Muscle of leg (tissue), 11 donors: ENCODE results near the gene SDF4. TPM values are rescaled to one million over a fixed set of nuclear protein-coding genes. Genes with fewer than 3 reads are reported as not detected.

Experiments
- DNase-seq: peaks from one replicate; pipeline ENCODE4 v3.0.0; 2013
- H3K27ac ChIP-seq: one replicate; pipeline ENCODE4 v1.5.1; 2013; ENCODE audit warnings: mild to moderate bottlenecking, low read length, control low read depth
- H3K27me3 ChIP-seq: one replicate; pipeline ENCODE4 v1.6.1; 2013; ENCODE audit warnings: low read length; ENCODE audit not compliant: control insufficient read depth, insufficient read depth
- H3K36me3 ChIP-seq: one replicate; pipeline ENCODE4 v1.6.1; 2013; ENCODE audit warnings: low read length; ENCODE audit not compliant: control insufficient read depth, insufficient read depth
- H3K4me1 ChIP-seq: one replicate; pipeline ENCODE4 v1.6.1; 2013; ENCODE audit warnings: low read length; ENCODE audit not compliant: control insufficient read depth, insufficient read depth
- H3K4me3 ChIP-seq: one replicate; pipeline ENCODE4 v1.5.1; 2013; ENCODE audit warnings: low read length, control low read depth
- H3K9me3 ChIP-seq: replicated peaks from 2 replicates; pipeline ENCODE4 v1.6.1; 2013; ENCODE audit warnings: low read depth, low read length; ENCODE audit not compliant: control insufficient read depth
- WGBS: methylation state at CpG from one replicate; pipeline ENCODE4 v1.1.5; 2013; ENCODE audit warnings: missing lambda C conversion rate; ENCODE audit not compliant: insufficient coverage; 5-methylcytosine and 5-hydroxymethylcytosine counted together
- polyA plus RNA-seq, 8 donors: library from polyadenylated mRNA; unstranded; fragments of 120-200 nt; gene quantifications; one replicate each; pipeline versions ENCODE4 v1.2.1 to v1.2.3, GENCODE V29; 2013; ENCODE audit warnings: inconsistent platforms in 1 of 8, low replicate concordance in 1 of 8; ENCODE audit not compliant: insufficient read length in 8 of 8, insufficient read depth in 1 of 8
- total RNA-seq: library from RNA; stranded (reverse); fragments of 120-200 nt; gene quantifications from one replicate; pipeline ENCODE4 v1.2.4, GENCODE V29; 2013

The SDF4 gene
- total and polyA plus RNA-seq, 9 donors = 57.2 to 117 (median 98.6) TPM

GRCh38 chr1:1242461-1243265 is 10.9 kb upstream of the SDF4 start:
- Histone ChIP-seq H3K4me1 (peaks cover 44% of the 10 kb centered on the region), H3K27me3 (peaks cover 64% of the 10 kb centered on the region), H3K9me3 (no peaks in the 10 kb centered on the region), H3K27ac (no peak overlapping the region), H3K4me3 (no peak overlapping the region), H3K36me3 (no peaks in the 10 kb centered on the region)
- no peak for DNase-seq
- WGBS = 82% methylated on average over 35 of the region's 41 CpGs

DNA sequence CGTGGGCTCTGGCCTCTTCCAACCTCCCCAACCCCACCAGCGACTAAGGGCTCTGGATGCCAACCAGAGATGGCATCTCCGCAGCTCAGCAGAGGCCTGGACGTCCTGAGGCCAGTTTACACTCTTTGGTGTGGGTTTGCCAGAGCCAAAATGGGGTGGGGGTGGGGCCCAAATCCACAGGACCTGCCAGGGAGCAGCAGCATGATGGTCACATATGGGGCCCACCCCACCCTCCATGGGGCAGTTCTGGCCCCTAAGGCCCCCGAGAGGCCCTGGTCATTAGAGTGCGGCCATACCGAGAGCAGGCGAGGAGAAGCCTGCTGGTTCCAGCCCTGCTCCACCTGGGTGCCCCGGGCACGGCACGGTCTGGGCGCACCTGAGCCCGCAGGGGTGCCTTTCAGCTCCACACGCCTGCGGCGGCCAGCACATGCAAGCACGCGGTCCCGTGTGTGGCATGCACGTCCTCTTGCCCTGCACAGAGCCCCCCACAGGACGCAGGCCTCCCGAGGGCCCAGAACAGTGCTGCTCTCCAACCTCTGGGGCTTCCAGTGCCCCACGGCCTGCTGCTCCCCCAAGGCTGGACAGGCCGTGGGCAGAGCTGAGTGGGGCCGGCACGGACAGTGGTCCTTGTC is 9.9 kb upstream of the SDF4 start:
- no peak overlapping the region for H3K4me3 ChIP-seq
- no peak overlapping the region for H3K27ac ChIP-seq
- H3K27me3 ChIP-seq = peaks cover 59% of the 10 kb centered on the region
- no peak for DNase-seq
- H3K36me3 ChIP-seq = no peaks in the 10 kb centered on the region
- peaks cover 48% of the 10 kb centered on the region for H3K4me1 ChIP-seq
- H3K9me3 ChIP-seq = no peaks in the 10 kb centered on the region
- 82% methylated on average over 22 of the region's 26 CpGs for WGBS

DNA sequence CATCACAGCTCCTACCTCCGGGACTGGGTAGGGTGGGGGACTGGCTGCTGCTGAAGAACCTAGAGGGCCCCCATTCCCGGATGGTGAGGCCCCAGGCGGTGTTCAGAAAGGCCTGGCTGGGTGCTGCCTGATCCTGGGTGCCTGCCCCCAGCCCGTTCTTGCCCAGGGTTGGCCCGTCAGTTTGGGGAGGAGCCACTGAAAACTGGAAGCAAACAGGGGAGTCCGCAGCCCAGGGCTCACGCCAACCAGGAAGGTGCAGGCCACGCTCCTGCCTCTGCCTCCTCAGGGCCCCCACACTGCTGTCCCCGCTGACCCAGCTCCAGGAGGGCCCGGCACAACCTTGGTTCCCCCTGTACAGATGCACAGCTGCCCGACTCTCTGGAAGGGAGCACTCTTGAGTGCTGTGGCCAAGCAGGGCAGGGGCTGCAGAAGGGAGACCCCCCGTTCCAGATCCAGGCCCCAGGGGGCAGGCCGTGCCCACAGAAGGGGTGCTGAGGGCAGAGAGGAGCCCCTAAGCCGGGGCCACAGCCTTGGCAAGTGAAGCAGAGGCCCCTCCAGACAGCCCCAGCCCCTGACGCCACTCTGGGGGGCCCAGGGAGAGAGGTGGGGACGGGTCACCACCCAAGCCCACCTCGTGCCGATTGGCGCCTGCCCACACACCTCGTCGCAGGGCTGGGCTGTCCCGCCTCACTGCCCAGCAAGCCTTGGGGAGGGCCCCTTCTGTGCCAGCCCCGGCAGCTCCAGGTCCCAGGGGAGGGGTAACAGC is 9.2 kb upstream of the SDF4 start:
- Histone ChIP-seq H3K27me3 (peaks cover 55% of the 10 kb centered on the region), H3K9me3 (no peaks in the 10 kb centered on the region), H3K27ac (no peak overlapping the region), H3K36me3 (no peaks in the 10 kb centered on the region), H3K4me1 (peaks cover 51% of the 10 kb centered on the region), H3K4me3 (no peak overlapping the region)
- WGBS = 63% methylated on average over 20 of the region's 23 CpGs
- DNase-seq = no peak

- no peak overlapping the region for H3K27ac ChIP-seq
- H3K4me1 ChIP-seq = peaks cover 51% of the 10 kb centered on the region
- peaks cover 49% of the 10 kb centered on the region for H3K27me3 ChIP-seq
- H3K9me3 ChIP-seq = no peaks in the 10 kb centered on the region
- H3K4me3 ChIP-seq = no peak overlapping the region
- DNase-seq = no peak
- peaks cover under 1% of the 10 kb centered on the region for H3K36me3 ChIP-seq
- no CpG with 5 or more reads among the region's 11 CpGs for WGBS
These were observed 8.5 kb upstream of the SDF4 start for GRCh38 chr1:1240348-1240732.

DNA sequence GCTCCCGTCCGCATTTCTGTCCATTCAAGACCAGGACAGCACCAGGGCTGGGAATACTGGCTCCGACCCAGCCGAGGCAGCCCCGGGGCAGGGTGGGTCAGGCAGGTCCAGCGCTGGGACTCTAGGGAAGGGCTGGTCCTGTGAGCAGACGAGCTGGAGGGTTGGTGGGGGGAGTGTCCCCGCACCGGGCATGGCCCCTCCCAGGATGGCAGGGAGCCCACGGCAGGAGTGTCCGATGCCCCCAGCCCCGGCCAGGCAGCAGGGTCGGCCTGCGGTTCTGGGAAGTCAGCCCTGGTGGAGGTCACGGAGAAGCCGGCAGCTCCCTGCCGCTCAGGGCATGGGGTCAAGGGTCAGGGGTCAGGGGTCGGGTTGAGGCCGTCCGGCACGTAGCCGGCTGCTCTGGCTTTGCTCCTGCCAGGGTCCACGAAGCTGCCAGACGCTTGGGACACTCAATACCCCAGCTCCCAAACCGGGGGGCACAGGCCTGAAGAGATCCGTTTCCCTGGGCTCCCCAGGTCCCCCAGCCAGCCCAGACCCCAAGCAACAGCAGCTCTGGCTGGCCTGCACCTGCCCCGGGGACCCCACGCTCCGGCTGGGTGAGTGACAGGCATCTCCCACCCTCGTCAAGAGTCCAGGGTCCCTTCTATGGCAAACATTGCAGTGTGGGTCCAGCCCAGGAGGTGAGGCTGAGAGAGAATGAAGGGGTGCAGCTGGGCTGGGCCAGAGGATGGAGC is 8.0 kb upstream of the SDF4 start:
- H3K4me1 ChIP-seq = peaks cover 55% of the 10 kb centered on the region
- 31% methylated on average over 24 of the region's 30 CpGs for WGBS

GRCh38 chr1:1239227-1239613 is 7.4 kb upstream of the SDF4 start:
- no peak for DNase-seq
- Histone ChIP-seq H3K9me3 (no peaks in the 10 kb centered on the region), H3K4me1 (peaks cover 57% of the 10 kb centered on the region), H3K36me3 (peaks cover 11% of the 10 kb centered on the region), H3K4me3 (no peak overlapping the region), H3K27me3 (peaks cover 44% of the 10 kb centered on the region), H3K27ac (no peak overlapping the region)
- WGBS = 66% methylated on average over 11 of the region's 15 CpGs

More for the DNA sequence above, 8.0 kb upstream of the SDF4 start:
- Histone ChIP-seq H3K27ac (no peak overlapping the region), H3K9me3 (no peaks in the 10 kb centered on the region), H3K27me3 (peaks cover 47% of the 10 kb centered on the region), H3K36me3 (peaks cover 6% of the 10 kb centered on the region), H3K4me3 (no peak overlapping the region)
- DNase-seq = no peak

DNA sequence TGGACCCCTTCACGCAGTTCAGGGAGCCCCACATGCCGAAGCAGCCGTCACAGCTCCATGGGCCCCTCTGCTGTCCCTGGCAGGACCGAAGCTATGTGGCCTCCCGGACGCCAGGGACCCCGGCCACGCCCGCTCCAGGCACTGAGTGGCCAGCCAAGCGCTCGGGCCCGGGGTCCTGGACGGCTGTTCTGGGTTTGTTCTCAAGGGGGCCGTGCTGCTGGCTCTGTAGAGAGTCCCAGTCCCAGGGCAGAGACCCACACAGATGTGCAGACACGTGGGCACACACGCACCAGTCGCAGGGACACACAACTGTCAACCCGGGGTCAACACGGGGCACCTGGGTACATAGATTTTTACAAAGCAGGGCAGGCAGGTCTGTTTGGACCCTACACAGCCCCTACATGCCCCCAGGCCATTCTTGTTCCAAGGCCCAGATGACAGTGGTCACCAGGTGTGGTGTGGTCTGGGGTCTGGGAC is 6.9 kb upstream of the SDF4 start:
- peaks cover 52% of the 10 kb centered on the region for H3K4me1 ChIP-seq
- H3K27me3 ChIP-seq = peaks cover 40% of the 10 kb centered on the region
- H3K36me3 ChIP-seq = peaks cover 16% of the 10 kb centered on the region

DNA sequence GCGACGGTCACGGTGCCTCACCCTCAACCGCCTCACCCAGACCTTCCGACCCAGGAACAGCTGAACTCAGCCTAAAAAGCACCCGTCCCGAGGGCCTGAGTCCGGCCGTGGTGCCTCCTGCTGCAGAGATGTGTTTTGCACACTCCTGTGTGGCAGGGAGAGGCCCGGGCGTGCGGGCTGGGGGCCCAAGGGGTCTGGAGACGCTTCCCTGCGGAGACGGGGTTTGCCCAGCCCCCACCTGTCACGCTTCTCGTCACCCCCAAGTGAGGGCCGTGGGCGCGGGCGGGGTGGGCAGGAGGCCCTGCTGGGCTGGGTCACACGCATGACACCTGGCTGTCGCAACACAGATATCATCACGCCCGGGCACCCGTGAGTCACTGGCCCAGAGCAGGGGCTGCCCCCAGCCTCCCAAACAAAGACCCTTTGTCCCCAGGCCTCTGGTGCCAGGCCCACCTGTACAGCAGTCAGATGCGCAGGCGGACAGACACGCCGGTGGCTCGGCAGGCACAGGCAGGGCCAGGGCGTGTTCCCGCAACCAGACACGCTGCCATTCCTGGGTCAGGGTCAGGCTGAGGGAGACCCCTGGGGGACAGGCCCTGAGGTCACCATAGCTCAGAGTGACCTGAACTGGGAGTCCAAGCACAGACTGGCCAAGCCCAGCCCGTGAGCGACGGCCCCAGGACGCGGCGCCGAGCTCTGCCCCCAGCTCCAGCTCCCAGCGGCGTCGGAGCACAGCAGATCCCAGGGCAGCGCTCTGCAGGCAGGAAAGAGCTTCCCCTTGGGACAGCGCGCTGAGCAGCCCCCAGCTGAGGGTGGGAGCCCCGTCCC is 6.3 kb upstream of the SDF4 start:
- Histone ChIP-seq H3K36me3 (peaks cover 18% of the 10 kb centered on the region), H3K27me3 (peaks cover 40% of the 10 kb centered on the region), H3K4me1 (peaks cover 51% of the 10 kb centered on the region), H3K9me3 (no peaks in the 10 kb centered on the region), H3K27ac (no peak overlapping the region), H3K4me3 (no peak overlapping the region)
- DNase-seq = no peak
- 51% methylated on average over 45 of the region's 48 CpGs for WGBS

More for the DNA sequence above, 6.9 kb upstream of the SDF4 start:
- Histone ChIP-seq H3K4me3 (no peak overlapping the region), H3K27ac (no peak overlapping the region), H3K9me3 (no peaks in the 10 kb centered on the region)
- DNase-seq = no peak
- 49% methylated on average over 19 of the region's 19 CpGs for WGBS
